Fibroblast of lung (primary cell): Measurements from ENCODE around the gene NFATC3. TPM values are rescaled to one million over a fixed set of nuclear protein-coding genes. Genes with fewer than 3 reads are reported as not detected.

ENCODE experiments used
- DNase-seq, 2 donors: peaks; one replicate each; pipeline versions ENCODE4 v3.0.0 to v3.0.0-alpha.2; 2010; ENCODE audit warnings: low read depth in 2 of 2
- H2AFZ ChIP-seq: 2 replicates; pipeline ENCODE4 v1.5.1; 2012; ENCODE audit warnings: low read length, control low read depth, inconsistent platforms
- H3K27ac ChIP-seq: 2 replicates; pipeline ENCODE4 v1.5.1; 2011; ENCODE audit warnings: low read length, control low read depth; ENCODE audit not compliant: insufficient read depth
- H3K27me3 ChIP-seq: 2 replicates; pipeline ENCODE4 v1.5.1; 2011; ENCODE audit warnings: mild to moderate bottlenecking, low read length; ENCODE audit not compliant: control insufficient read depth, insufficient read depth
- H3K36me3 ChIP-seq: 2 replicates; pipeline ENCODE4 v1.5.1; 2011; ENCODE audit warnings: low read length; ENCODE audit not compliant: control insufficient read depth, insufficient read depth
- H3K4me1 ChIP-seq: 2 replicates; pipeline ENCODE4 v1.5.1; 2011; ENCODE audit warnings: low read length; ENCODE audit not compliant: control insufficient read depth, insufficient read depth; ENCODE audit errors: extremely low read depth
- H3K4me2 ChIP-seq: 2 replicates; pipeline ENCODE4 v1.5.1; 2011; ENCODE audit warnings: low read length, control low read depth; ENCODE audit not compliant: insufficient read depth; ENCODE audit errors: extremely low read depth
- H3K4me3 ChIP-seq, 4 experiments: fragments of 200-600 bp in 1 of 4; sonication (generic) in 1 of 4; replicated peaks in 1 of 4; 2 replicates each; pipeline ENCODE4 v1.5.1; 2011 to 2016; ENCODE audit warnings: low read length in 4 of 4, low read depth in 3 of 4, mild to moderate bottlenecking in 3 of 4, control low read depth in 2 of 4, inconsistent platforms in 1 of 4, mixed read lengths in 1 of 4; ENCODE audit not compliant: insufficient read depth in 1 of 4; ENCODE audit errors: control extremely low read depth in 1 of 4
- H3K79me2 ChIP-seq: 2 replicates; pipeline ENCODE4 v1.5.1; 2012; ENCODE audit warnings: mild to moderate bottlenecking, low read length, inconsistent platforms; ENCODE audit not compliant: control insufficient read depth, insufficient read depth
- H3K9ac ChIP-seq: 2 replicates; pipeline ENCODE4 v1.5.1; 2011; ENCODE audit warnings: mild to moderate bottlenecking, low read length, control low read depth; ENCODE audit not compliant: insufficient read depth
- H3K9me3 ChIP-seq: 2 replicates; pipeline ENCODE4 v1.5.1; 2012; ENCODE audit warnings: low read depth, low read length; ENCODE audit not compliant: control insufficient read depth, insufficient read depth
- H4K20me1 ChIP-seq: 2 replicates; pipeline ENCODE4 v1.5.1; 2011; ENCODE audit warnings: low read length; ENCODE audit not compliant: control insufficient read depth, insufficient read depth; ENCODE audit errors: extremely low read depth
- EZH2 ChIP-seq: IDR thresholded peaks from 2 replicates; pipeline ENCODE4 v1.5.1; 2012; ENCODE audit warnings: low read length, control low read depth, mild to moderate bottlenecking; ENCODE audit errors: missing control alignments
- polyA plus RNA-seq, 2 donors: library from polyadenylated mRNA; depleted of rRNA in 1 of 2; stranded (reverse) in 1 of 2; unstranded in 1 of 2; fragments of >200 nt; gene quantifications; 2 replicates each; pipeline ENCODE4 v1.2.1, GENCODE V29; 2011 to 2012; ENCODE audit warnings: missing spikeins in 1 of 2
- total RNA-seq: library from RNA; depleted of rRNA; stranded (reverse); fragments of >200 nt; gene quantifications from 2 replicates; pipeline ENCODE4 v1.2.1, GENCODE V29; 2014
- TF ChIP-seq, protein P1 (sequence below), 2 donors: IDR thresholded peaks in 1 of 2; conservative IDR thresholded peaks in 1 of 2; 1 replicate in 1 of 2; 2 replicates in 1 of 2; pipeline ENCODE4 v1.5.1; 2011 to 2012; ENCODE audit warnings: low read length in 2 of 2, control low read depth in 1 of 2, inconsistent platforms in 1 of 2, low read depth in 1 of 2, mild to moderate bottlenecking in 1 of 2

The NFATC3 gene
- total and polyA plus RNA-seq, 2 donors (not counting 1 experiment from before 2014, with no cell fraction given) = 9.6 to 10.6 TPM

DNA sequence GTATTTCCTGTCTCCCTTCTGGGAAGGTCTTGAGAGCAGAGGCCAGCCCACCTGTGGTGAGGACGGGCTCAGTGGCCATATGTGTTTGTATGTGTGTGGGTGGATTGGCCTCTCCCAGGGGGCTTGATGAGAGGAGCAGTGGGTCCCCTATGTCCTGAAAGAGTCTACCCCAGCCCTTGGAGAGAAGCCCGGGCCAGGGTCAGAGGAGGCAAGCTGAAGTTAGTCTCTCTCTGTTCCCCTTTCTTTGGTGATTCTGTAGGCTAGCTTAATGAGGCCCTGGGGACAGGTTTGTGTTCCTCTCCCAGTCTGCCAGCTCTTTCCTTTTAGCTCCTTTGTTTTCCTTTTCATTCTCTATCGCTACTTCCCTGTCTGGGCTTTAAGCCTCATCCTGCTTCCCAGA lies 23.8 kb upstream of the NFATC3 start:
- H3K36me3 ChIP-seq = peaks cover 5% of the 10 kb centered on the region
- TF ChIP-seq EZH2 = no peak
- TF ChIP-seq, protein P1, sequence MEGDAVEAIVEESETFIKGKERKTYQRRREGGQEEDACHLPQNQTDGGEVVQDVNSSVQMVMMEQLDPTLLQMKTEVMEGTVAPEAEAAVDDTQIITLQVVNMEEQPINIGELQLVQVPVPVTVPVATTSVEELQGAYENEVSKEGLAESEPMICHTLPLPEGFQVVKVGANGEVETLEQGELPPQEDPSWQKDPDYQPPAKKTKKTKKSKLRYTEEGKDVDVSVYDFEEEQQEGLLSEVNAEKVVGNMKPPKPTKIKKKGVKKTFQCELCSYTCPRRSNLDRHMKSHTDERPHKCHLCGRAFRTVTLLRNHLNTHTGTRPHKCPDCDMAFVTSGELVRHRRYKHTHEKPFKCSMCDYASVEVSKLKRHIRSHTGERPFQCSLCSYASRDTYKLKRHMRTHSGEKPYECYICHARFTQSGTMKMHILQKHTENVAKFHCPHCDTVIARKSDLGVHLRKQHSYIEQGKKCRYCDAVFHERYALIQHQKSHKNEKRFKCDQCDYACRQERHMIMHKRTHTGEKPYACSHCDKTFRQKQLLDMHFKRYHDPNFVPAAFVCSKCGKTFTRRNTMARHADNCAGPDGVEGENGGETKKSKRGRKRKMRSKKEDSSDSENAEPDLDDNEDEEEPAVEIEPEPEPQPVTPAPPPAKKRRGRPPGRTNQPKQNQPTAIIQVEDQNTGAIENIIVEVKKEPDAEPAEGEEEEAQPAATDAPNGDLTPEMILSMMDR (conservative IDR thresholded peaks at IDR 0.05 in 1 of 2, IDR thresholded peaks at IDR 0.05 in 1 of 2; ENCODE audit: low read depth in 1 of 2, low read length in 2 of 2) = no peak
- H3K27ac ChIP-seq = no peak overlapping the region
- no peaks in the 10 kb centered on the region for H3K79me2 ChIP-seq
- H3K4me2 ChIP-seq = no peak overlapping the region
- H3K4me3 ChIP-seq = no peak overlapping the region
- H3K9me3 ChIP-seq = no peaks in the 10 kb centered on the region
- H3K27me3 ChIP-seq = no peaks in the 10 kb centered on the region
- H2AFZ ChIP-seq = no peak overlapping the region
- peaks cover 13% of the 10 kb centered on the region for H3K4me1 ChIP-seq
- H3K9ac ChIP-seq = no peak overlapping the region
- no peak for DNase-seq
- no peaks in the 10 kb centered on the region for H4K20me1 ChIP-seq

DNA sequence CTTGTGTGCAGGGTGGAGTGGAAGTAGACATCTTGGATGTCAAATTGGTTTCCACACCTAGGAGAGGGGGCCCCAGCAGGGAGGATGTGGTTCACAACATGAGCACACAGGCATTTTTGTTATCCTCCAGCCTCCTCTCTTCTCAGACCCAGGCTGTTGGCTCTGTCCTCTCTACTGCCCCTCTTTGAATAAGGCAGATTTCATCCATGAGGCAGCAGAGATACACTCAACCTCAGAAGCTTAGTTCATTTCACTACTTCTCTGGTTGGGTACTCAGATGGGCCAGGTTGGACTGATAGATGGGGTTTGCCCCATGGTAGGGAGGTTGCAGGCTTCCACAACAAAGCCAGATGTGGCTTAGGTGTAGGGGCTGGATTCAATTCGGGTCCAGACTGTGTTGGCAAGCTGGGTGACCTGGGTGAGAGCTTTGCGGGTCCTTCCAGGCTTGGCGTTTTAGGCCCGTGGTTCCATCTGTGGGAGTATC lies 22.2 kb upstream of the NFATC3 start:
- no peaks in the 10 kb centered on the region for H4K20me1 ChIP-seq
- TF ChIP-seq, protein P1 (conservative IDR thresholded peaks at IDR 0.05 in 1 of 2, IDR thresholded peaks at IDR 0.05 in 1 of 2; ENCODE audit: low read depth in 1 of 2, low read length in 2 of 2) = no peak
- no peak for TF ChIP-seq EZH2
- H3K9ac ChIP-seq = no peak overlapping the region
- H3K27me3 ChIP-seq = no peaks in the 10 kb centered on the region
- H3K9me3 ChIP-seq = no peaks in the 10 kb centered on the region
- no peak overlapping the region for H3K4me3 ChIP-seq
- H3K36me3 ChIP-seq = peaks cover 5% of the 10 kb centered on the region
- H3K79me2 ChIP-seq = no peaks in the 10 kb centered on the region
- peaks cover 13% of the 10 kb centered on the region for H3K4me1 ChIP-seq
- no peak overlapping the region for H2AFZ ChIP-seq
- no peak for DNase-seq
- no peak overlapping the region for H3K4me2 ChIP-seq
- no peak overlapping the region for H3K27ac ChIP-seq

DNA sequence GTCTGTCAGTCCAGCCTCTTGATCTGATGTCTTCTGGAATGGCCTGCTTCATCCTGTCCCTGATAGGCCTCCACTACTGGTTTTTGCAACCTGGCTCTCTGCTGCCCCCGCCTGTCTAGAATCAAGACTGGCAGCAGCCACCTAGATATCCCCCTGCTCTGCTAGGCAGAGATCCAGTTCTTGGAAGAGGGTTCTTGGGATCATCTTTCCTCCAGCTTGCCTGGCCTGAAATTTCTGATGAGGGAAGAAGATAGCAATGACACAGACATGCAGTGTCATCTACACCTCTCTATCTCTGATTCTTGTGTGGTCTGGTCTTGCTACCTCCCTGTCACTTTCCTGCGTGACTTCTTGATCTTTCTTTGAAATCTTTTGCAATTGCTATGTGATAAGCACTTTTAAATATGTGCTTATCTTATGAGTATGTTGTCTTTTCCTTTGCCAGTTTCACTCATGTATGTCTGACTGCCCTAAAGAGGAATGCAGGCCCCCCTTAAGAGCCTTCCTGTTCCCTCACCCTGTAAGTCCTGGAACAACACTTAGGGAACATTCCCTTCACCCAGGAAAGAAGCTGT lies 20.3 kb upstream of the NFATC3 start:
- Histone ChIP-seq H4K20me1 (no peaks in the 10 kb centered on the region), H3K79me2 (no peaks in the 10 kb centered on the region), H3K4me3 (no peak overlapping the region), H3K4me2 (no peak overlapping the region), H2AFZ (no peak overlapping the region), H3K27me3 (no peaks in the 10 kb centered on the region), H3K9me3 (no peaks in the 10 kb centered on the region), H3K27ac (peak overlapping the region; percentile 4), H3K9ac (no peak overlapping the region), H3K4me1 (peaks cover 13% of the 10 kb centered on the region), H3K36me3 (peaks cover 5% of the 10 kb centered on the region)
- peak; percentile 71 to 91 for DNase-seq
- TF ChIP-seq EZH2 = no peak
- TF ChIP-seq, protein P1 (conservative IDR thresholded peaks at IDR 0.05 in 1 of 2, IDR thresholded peaks at IDR 0.05 in 1 of 2; ENCODE audit: low read depth in 1 of 2, low read length in 2 of 2) = peak; percentile 78 to 89
